Muscle of leg (tissue), 11 donors: ENCODE results near the gene IFT88. TPM values are rescaled to one million over a fixed set of nuclear protein-coding genes. Genes with fewer than 3 reads are reported as not detected.

Experiments used
- DNase-seq: peaks from one replicate; pipeline ENCODE4 v3.0.0; 2013
- H3K27ac ChIP-seq: one replicate; pipeline ENCODE4 v1.5.1; 2013; ENCODE audit warnings: mild to moderate bottlenecking, low read length, control low read depth
- H3K27me3 ChIP-seq: one replicate; pipeline ENCODE4 v1.6.1; 2013; ENCODE audit warnings: low read length; ENCODE audit not compliant: control insufficient read depth, insufficient read depth
- H3K36me3 ChIP-seq: one replicate; pipeline ENCODE4 v1.6.1; 2013; ENCODE audit warnings: low read length; ENCODE audit not compliant: control insufficient read depth, insufficient read depth
- H3K4me1 ChIP-seq: one replicate; pipeline ENCODE4 v1.6.1; 2013; ENCODE audit warnings: low read length; ENCODE audit not compliant: control insufficient read depth, insufficient read depth
- H3K4me3 ChIP-seq: one replicate; pipeline ENCODE4 v1.5.1; 2013; ENCODE audit warnings: low read length, control low read depth
- H3K9me3 ChIP-seq: replicated peaks from 2 replicates; pipeline ENCODE4 v1.6.1; 2013; ENCODE audit warnings: low read depth, low read length; ENCODE audit not compliant: control insufficient read depth
- WGBS: methylation state at CpG from one replicate; pipeline ENCODE4 v1.1.5; 2013; ENCODE audit warnings: missing lambda C conversion rate; ENCODE audit not compliant: insufficient coverage; 5-methylcytosine and 5-hydroxymethylcytosine counted together
- polyA plus RNA-seq, 8 donors: library from polyadenylated mRNA; unstranded; fragments of 120-200 nt; gene quantifications; one replicate each; pipeline versions ENCODE4 v1.2.1 to v1.2.3, GENCODE V29; 2013; ENCODE audit warnings: inconsistent platforms in 1 of 8, low replicate concordance in 1 of 8; ENCODE audit not compliant: insufficient read length in 8 of 8, insufficient read depth in 1 of 8
- total RNA-seq: library from RNA; stranded (reverse); fragments of 120-200 nt; gene quantifications from one replicate; pipeline ENCODE4 v1.2.4, GENCODE V29; 2013

The IFT88 gene
- total and polyA plus RNA-seq, 9 donors: 12.1 to 17.6 (median 13.9) TPM

DNA sequence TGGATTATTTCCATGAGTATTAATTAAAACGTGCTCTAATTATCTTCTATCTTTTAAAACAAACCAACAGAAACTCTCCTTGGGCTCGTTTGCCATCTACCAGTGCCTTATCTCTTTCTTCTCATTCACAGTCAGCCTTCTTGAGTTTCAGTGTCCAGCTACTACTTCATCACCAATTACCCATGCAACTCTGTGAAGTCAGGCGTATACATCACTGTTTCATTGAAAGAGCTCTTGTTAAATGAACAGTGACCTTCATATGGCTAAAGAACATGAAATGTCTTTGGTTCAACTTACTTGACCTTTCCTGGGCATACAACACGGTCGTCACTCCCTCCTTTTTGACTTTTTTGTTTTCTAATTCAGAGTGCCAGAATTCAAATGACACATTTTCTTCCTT is 5.2 kb upstream of the IFT88 start:
- peaks cover 6% of the 10 kb centered on the region for H3K4me1 ChIP-seq
- no peaks in the 10 kb centered on the region for H3K36me3 ChIP-seq
- no peak for DNase-seq
- H3K4me3 ChIP-seq: no peak overlapping the region
- H3K27me3 ChIP-seq: no peaks in the 10 kb centered on the region
- H3K9me3 ChIP-seq: peaks cover 7% of the 10 kb centered on the region
- H3K27ac ChIP-seq: no peak overlapping the region
- WGBS: 72% methylated on average over 4 of the region's 5 CpGs

DNA sequence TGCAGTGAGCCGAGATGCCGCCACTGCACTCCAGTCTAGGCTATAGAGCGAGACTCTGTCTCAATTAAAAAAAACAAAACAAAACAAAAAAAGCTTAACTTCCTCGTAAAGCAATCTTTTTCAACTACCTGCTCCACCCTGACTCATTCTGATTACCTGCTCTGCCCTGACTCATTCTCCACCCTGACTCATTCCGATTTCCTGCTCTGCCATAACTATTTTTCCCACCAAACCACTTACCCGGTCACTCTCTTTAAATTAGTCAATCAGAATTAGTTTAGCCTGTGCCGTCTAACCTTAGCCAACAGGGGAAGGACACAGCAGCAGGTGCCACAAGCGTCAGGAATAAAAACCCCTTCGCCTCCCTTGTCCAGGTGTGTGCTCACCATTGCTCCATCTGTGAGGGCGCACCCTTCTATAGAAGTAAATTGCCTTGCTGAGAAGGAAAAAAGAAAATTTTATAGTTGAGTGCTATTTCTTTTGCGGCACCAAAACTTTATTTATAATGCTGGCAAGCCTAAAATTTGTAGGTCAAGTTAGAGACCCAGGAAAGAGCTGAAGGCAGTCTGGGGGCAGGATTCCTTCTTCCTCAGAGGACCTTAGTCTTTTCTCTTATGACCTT is 1.7 kb upstream of the IFT88 start:
- H3K4me3 ChIP-seq: no peak overlapping the region
- 98% methylated on average over 7 of the region's 11 CpGs for WGBS
- peaks cover 14% of the 10 kb centered on the region for H3K4me1 ChIP-seq
- H3K36me3 ChIP-seq: no peaks in the 10 kb centered on the region
- DNase-seq: no peak
- H3K27ac ChIP-seq: no peak overlapping the region
- no peaks in the 10 kb centered on the region for H3K27me3 ChIP-seq
- H3K9me3 ChIP-seq: peaks cover 7% of the 10 kb centered on the region

DNA sequence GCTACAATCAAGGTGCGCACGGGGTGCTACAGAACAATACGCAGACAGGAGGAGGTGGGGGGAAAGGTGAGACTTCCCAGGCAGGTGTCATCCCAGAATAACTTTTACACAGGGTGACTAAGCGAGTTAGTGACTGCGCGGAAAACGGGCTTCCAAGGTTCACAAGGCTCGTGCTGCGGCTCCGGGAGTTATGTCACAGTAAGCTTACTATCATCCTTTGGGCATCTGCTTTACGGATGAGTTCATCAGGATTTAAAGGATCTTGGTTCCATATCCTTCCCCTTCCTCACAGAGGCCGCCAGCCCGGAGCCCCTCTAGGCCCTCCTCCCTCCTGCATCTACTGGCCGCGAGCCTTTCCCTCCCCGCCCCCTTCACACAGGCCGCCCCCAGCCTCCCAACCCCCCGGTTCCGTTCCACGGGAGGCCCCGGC is 474 bp upstream of the IFT88 start:
- DNase-seq: no peak
- Histone ChIP-seq H3K9me3 (peaks cover 7% of the 10 kb centered on the region), H3K27me3 (no peaks in the 10 kb centered on the region), H3K36me3 (no peaks in the 10 kb centered on the region), H3K4me1 (peaks cover 14% of the 10 kb centered on the region), H3K27ac (peak overlapping the region; percentile 97), H3K4me3 (peak overlapping the region; percentile 64)
- 0% methylated on average over 15 of the region's 21 CpGs for WGBS

DNA sequence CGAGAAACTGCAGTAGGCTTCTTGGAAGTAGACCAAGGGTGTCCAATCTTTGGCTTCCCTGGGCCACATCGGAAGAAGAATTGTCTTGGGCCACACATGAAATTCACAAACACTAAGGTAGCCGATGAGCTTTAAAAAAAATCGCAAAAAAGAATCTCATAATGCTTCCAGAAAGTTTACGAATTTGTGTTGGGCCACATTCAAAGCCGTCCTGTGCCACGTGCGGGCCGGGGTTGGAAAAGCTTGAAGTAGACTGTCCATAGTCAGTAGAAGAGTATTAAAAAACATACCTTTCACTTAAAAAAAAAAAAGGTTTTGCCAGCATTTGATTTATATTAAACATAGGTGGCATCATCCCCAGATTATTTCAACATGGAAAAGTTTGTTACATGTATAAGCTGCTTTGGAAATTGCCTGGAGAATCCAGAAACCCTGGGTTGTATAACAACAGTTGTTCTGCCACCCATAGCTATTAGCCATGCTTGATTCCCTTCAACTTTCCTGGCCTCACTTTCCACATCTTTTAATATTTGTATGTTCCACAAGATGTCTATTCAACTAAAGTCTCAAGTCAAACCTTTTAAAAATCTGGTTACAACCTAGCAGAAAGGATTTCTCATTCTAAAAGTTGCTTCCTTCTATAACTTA is 1.0 kb downstream of the IFT88 start:
- H3K4me1 ChIP-seq: peaks cover 14% of the 10 kb centered on the region
- peak overlapping the region; percentile 97 for H3K27ac ChIP-seq
- H3K27me3 ChIP-seq: no peaks in the 10 kb centered on the region
- WGBS: 29% methylated on average over 3 of the region's 9 CpGs
- H3K9me3 ChIP-seq: peaks cover 7% of the 10 kb centered on the region
- no peaks in the 10 kb centered on the region for H3K36me3 ChIP-seq
- peak overlapping the region; percentile 64 for H3K4me3 ChIP-seq
- DNase-seq: peak; percentile 43

DNA sequence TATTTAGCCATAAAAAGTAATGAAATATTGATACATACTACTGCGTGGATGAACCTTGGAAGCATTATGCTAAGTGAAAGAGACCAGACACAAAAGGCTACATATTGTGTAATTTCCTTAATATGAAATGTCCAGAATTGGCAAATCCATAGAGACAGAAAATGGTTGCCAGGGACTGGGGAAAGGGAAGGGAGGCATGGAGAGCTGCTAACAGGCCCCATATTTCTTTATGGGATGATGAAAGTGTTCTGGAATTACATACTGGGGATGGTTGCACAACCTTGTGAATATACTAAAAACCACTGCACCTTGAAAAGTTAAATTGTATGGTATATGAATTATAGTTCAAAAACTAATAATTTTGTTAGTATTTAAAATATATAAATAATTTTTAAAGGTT is 3.6 kb downstream of the IFT88 start:
- WGBS: no CpG with 5 or more reads among the region's 1 CpG
- DNase-seq: no peak
- Histone ChIP-seq H3K4me3 (no peak overlapping the region), H3K4me1 (peaks cover 14% of the 10 kb centered on the region), H3K27ac (no peak overlapping the region), H3K36me3 (peaks cover 6% of the 10 kb centered on the region), H3K27me3 (no peaks in the 10 kb centered on the region), H3K9me3 (peaks cover 3% of the 10 kb centered on the region)

DNA sequence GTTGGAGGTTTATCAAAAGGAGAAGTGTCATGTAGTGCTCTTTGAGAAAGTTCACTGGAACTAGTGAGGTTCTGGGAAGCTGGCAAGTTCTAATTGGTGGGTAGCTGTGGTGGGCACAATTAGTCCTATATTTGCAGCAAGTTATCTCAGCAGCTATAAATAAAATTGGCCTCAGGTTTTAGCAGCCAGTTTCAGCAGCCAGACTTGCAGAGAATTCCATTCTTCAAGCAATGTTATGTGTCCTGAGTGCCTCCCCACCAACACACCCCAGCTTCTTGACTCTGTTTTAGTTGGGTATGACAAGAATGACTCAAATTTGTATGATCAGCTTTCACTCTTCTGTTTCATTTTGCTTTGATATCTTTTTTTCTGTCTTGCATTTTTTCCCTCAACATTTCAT is 4.7 kb downstream of the IFT88 start:
- Histone ChIP-seq H3K9me3 (peaks cover 7% of the 10 kb centered on the region), H3K36me3 (peaks cover 7% of the 10 kb centered on the region), H3K27ac (no peak overlapping the region), H3K4me1 (peaks cover 8% of the 10 kb centered on the region), H3K4me3 (no peak overlapping the region), H3K27me3 (no peaks in the 10 kb centered on the region)
- DNase-seq: no peak

DNA sequence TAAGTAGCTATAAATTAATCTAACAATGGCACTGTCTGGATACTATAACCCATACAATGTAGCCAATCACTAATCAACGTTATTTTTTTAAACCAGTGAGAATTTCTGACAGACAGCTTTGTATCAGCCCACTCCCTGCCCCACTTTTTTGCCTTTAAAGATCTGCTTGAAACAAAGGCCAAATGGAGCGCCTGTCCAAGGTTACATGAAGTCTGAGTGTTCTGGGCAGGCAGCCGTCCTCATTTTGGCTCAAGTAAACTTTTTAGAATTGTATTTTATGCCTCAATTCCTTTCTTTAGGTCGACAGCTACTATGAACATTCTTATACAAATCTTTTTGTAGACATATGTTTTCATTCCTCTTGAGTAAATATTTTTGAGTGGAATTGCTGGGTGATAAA is 6.2 kb downstream of the IFT88 start:
- H3K27me3 ChIP-seq: no peaks in the 10 kb centered on the region
- H3K9me3 ChIP-seq: peaks cover 9% of the 10 kb centered on the region
- WGBS: 78% methylated on average over 1 of the region's 4 CpGs
- H3K4me1 ChIP-seq: peaks cover 4% of the 10 kb centered on the region
- H3K27ac ChIP-seq: no peak overlapping the region
- peak; percentile 33 for DNase-seq
- H3K36me3 ChIP-seq: peaks cover 7% of the 10 kb centered on the region
- H3K4me3 ChIP-seq: no peak overlapping the region

DNA sequence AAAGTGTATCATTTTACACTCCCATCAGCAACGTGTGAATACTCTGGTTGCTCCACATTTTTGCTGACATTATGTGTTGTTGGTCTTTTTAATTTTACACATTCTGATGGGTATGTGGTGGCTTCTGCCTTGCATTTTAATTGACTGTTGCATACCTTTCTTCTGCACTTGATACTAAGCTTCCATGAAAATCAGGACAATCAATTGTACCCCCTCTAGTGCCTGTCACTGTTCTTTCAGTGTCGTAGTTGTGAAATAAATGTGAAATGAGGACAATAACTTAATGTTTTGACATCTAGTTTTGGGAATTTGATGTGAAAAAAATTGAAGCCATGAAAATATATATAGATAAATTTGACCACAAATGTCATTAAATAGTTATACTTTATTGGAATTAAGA is 6.7 kb downstream of the IFT88 start:
- Histone ChIP-seq H3K36me3 (peaks cover 9% of the 10 kb centered on the region), H3K9me3 (peaks cover 9% of the 10 kb centered on the region), H3K4me1 (peaks cover under 1% of the 10 kb centered on the region), H3K27ac (no peak overlapping the region), H3K27me3 (no peaks in the 10 kb centered on the region), H3K4me3 (no peak overlapping the region)
- WGBS: no CpG with 5 or more reads among the region's 2 CpGs
- DNase-seq: no peak

DNA sequence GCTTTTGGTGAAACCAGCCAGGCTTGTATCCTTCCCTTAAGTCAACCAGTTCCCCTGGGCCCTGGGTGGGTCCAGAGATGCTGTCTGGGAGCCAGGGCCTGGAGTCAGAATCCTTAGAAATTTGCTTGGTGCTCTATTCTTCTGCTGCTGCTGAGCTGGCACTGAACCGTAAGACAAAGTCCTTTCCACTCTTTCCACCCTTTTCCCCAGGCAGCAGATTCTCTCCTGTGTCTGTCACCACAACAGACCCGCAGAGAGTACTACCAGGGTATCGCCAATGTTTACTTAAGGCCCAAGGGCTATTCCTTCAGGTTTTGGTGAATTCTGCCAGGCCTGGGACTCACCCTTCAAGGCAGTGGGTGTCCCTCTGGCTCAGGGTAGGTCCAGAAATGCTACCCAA is 12.2 kb downstream of the IFT88 start:
- no peaks in the 10 kb centered on the region for H3K27me3 ChIP-seq
- no peak overlapping the region for H3K4me3 ChIP-seq
- 93% methylated on average over 3 of the region's 3 CpGs for WGBS
- no peak for DNase-seq
- H3K4me1 ChIP-seq: no peaks in the 10 kb centered on the region
- H3K9me3 ChIP-seq: peaks cover 17% of the 10 kb centered on the region
- peaks cover 22% of the 10 kb centered on the region for H3K36me3 ChIP-seq
- H3K27ac ChIP-seq: no peak overlapping the region

DNA sequence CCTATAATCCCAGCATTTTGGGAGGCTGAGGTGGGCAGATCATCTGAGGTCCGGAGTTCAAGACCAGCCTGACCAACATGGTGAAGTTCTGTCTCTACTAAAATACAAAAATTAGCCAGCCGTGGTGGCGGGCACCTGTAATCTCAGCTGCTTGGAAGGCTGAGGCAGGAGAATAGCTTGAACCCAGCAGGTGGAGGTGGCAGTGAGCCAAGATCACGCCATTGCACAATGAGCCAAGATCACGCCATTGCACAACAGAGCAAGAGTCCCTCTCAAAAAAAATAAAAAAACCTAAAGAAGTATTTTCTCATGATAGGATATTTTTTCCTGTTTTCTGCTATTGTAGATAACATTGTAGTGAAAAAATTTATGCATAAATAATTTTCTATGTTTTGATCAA is 13.3 kb downstream of the IFT88 start:
- Histone ChIP-seq H3K27me3 (no peaks in the 10 kb centered on the region), H3K4me1 (no peaks in the 10 kb centered on the region), H3K27ac (no peak overlapping the region), H3K4me3 (no peak overlapping the region), H3K9me3 (peaks cover 23% of the 10 kb centered on the region), H3K36me3 (peaks cover 24% of the 10 kb centered on the region)
- WGBS: 100% methylated on average over 1 of the region's 5 CpGs
- no peak for DNase-seq
